ENCODE data around the gene MAT2B.

The MAT2B gene

GRCh38 chr5:163459462-163459818 is 46.0 kb upstream of the MAT2B start:
- TF ChIP-seq TAF1 (IDR thresholded peaks at IDR 0.05; ENCODE audit: borderline replicate concordance, insufficient read depth, low read length) (no peak), REST (IDR thresholded peaks at IDR 0.05; ENCODE audit: insufficient read depth in 1 of 2, low read depth in 2 of 2, low read length in 2 of 2) (no peak), FOXP2 (optimal IDR thresholded peaks at IDR 0.05; ENCODE audit: borderline replicate concordance, extremely low read depth, extremely low read length, insufficient read depth) (no peak), SIN3A (IDR thresholded peaks at IDR 0.05; ENCODE audit: borderline replicate concordance, insufficient read depth, low read length) (no peak), POLR2AphosphoS5 (IDR thresholded peaks at IDR 0.05; ENCODE audit: low read depth, low read length) (no peak)

- TF ChIP-seq REST (IDR thresholded peaks at IDR 0.05; ENCODE audit: insufficient read depth in 1 of 2, low read depth in 2 of 2, low read length in 2 of 2) (no peak; a peak in 1 of 4 replicates), TAF1 (IDR thresholded peaks at IDR 0.05; ENCODE audit: borderline replicate concordance, insufficient read depth, low read length) (peak; percentile 63; the same call in 1 of the 2 replicates), FOXP2 (optimal IDR thresholded peaks at IDR 0.05; ENCODE audit: borderline replicate concordance, extremely low read depth, extremely low read length, insufficient read depth) (peak; percentile 64), POLR2AphosphoS5 (IDR thresholded peaks at IDR 0.05; ENCODE audit: low read depth, low read length) (peak; percentile 76)
Measured at GRCh38 chr5:163459819-163460561, 45.4 kb upstream of the MAT2B start, which contains the start of gene NUDCD2. TSS of gene NUDCD2 (minus strand) at chr5:163460102. CDS start at chr5:163460050, 52 bp downstream.

- peak; percentile 92 for TF ChIP-seq TAF1 (IDR thresholded peaks at IDR 0.05; ENCODE audit: borderline replicate concordance, insufficient read depth, low read length)
- peak; percentile 72; the same call in 1 of the 2 replicates for TF ChIP-seq POLR2AphosphoS5 (IDR thresholded peaks at IDR 0.05; ENCODE audit: low read depth, low read length)
- TF ChIP-seq REST (IDR thresholded peaks at IDR 0.05; ENCODE audit: insufficient read depth in 1 of 2, low read depth in 2 of 2, low read length in 2 of 2) = peak in 1 of 2 experiments; percentile 47; a peak in 1 of 4 replicates
- TF ChIP-seq SIN3A (IDR thresholded peaks at IDR 0.05; ENCODE audit: borderline replicate concordance, insufficient read depth, low read length) = peak; percentile 86
- TF ChIP-seq FOXP2 (optimal IDR thresholded peaks at IDR 0.05; ENCODE audit: borderline replicate concordance, extremely low read depth, extremely low read length, insufficient read depth) = no peak
Measured at GRCh38 chr5:163460562-163461171, 44.8 kb upstream of the MAT2B start, which contains the start of gene HMMR. TSS of gene HMMR (plus strand) at chr5:163460632. CDS start at chr5:163460693, 61 bp downstream.

DNA sequence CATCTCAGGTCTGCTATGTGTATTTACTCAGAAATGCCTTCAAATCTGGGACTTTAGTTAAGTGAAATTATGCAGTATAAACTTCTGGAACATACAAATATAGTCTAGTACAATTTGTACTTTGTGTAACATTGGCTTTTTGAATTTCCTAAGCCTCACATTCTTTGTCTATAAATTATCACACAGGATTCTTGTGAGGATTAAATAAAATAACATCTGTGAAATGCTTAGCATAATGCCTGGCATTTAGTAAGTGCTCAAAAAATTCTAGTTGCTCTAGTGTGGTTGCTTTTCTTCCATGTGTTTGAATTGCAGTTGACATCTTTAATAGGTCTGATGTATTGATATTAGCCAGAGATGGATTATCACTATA is 42.4 kb upstream of the MAT2B start:
- TF ChIP-seq POLR2AphosphoS5 (IDR thresholded peaks at IDR 0.05; ENCODE audit: low read depth, low read length) (no peak), REST (IDR thresholded peaks at IDR 0.05; ENCODE audit: insufficient read depth in 1 of 2, low read depth in 2 of 2, low read length in 2 of 2) (no peak), SIN3A (IDR thresholded peaks at IDR 0.05; ENCODE audit: borderline replicate concordance, insufficient read depth, low read length) (no peak)

All from PFSK-1 (cell line).